CD4-positive, CD25-positive, alpha-beta regulatory T cell (primary cell): ENCODE data around the gene GPR65. TPM values are rescaled to one million over a fixed set of nuclear protein-coding genes. Genes with fewer than 3 reads are reported as not detected.

Experiments
- ATAC-seq, 2 donors: fragments of 150-1000 bp; cut with Tn5 transposase; one replicate each; pipeline ENCODE4 v1.10.0; 2021; ENCODE audit warnings: low read depth in 2 of 2, moderate number of reproducible peaks in 2 of 2, moderate library complexity in 1 of 2
- DNase-seq, 3 donors: peaks; one replicate each; pipeline versions ENCODE4 v3.0.0 to v3.0.0-alpha.2; 2012 to 2022; ENCODE audit warnings: mixed read lengths in 1 of 3
- H3K27ac ChIP-seq: one replicate; pipeline ENCODE4 v1.7.0; 2013; ENCODE audit warnings: mild to moderate bottlenecking, low read length; ENCODE audit not compliant: insufficient read depth, poor library complexity, severe bottlenecking
- H3K27me3 ChIP-seq: one replicate; pipeline ENCODE4 v1.7.0; 2013; ENCODE audit warnings: low read length; ENCODE audit not compliant: control insufficient read depth, insufficient read depth
- H3K36me3 ChIP-seq: one replicate; pipeline ENCODE4 v1.7.0; 2013; ENCODE audit warnings: mild to moderate bottlenecking, low read length, moderate library complexity; ENCODE audit not compliant: control insufficient read depth, insufficient read depth
- H3K4me1 ChIP-seq: 2 replicates; pipeline ENCODE4 v1.7.0; 2013; ENCODE audit warnings: mild to moderate bottlenecking, low read length; ENCODE audit not compliant: insufficient read depth, control insufficient read depth, poor library complexity, severe bottlenecking
- H3K4me3 ChIP-seq: one replicate; pipeline ENCODE4 v1.7.0; 2013; ENCODE audit warnings: low read depth, mild to moderate bottlenecking, low read length, moderate library complexity
- H3K9me3 ChIP-seq, 2 experiments: 1 replicate in 1 of 2; 2 replicates in 1 of 2; pipeline ENCODE4 v1.7.0; 2013; ENCODE audit warnings: low read length in 2 of 2, mild to moderate bottlenecking in 1 of 2, moderate library complexity in 1 of 2; ENCODE audit not compliant: control insufficient read depth in 2 of 2
- H3K27ac Mint-ChIP-seq, 3 donors: one replicate each; pipeline ENCODE4 v1.8.0; 2020 to 2022; ENCODE audit warnings: mild to moderate bottlenecking in 3 of 3, mixed read lengths in 3 of 3, moderate library complexity in 2 of 3
- H3K27me3 Mint-ChIP-seq: one replicate; pipeline ENCODE4 v1.8.0; 2022; ENCODE audit warnings: mild to moderate bottlenecking, mixed read lengths
- H3K36me3 Mint-ChIP-seq: one replicate; pipeline ENCODE4 v1.8.0; 2020; ENCODE audit warnings: mixed read lengths
- H3K4me1 Mint-ChIP-seq, 4 donors: one replicate each; pipeline ENCODE4 v1.8.0; 2020 to 2022; ENCODE audit warnings: mixed read lengths in 4 of 4, mild to moderate bottlenecking in 1 of 4
- H3K4me3 Mint-ChIP-seq, 4 donors: one replicate each; pipeline ENCODE4 v1.8.0; 2020 to 2022; ENCODE audit warnings: mild to moderate bottlenecking in 4 of 4, mixed read lengths in 4 of 4, moderate library complexity in 3 of 4
- H3K9me3 Mint-ChIP-seq, 7 donors: one replicate each; pipeline ENCODE4 v1.8.0; 2020 to 2022; ENCODE audit warnings: mixed read lengths in 7 of 7, mild to moderate bottlenecking in 3 of 7, moderate library complexity in 2 of 7
- polyA plus RNA-seq, 4 donors: library from polyadenylated mRNA; unstranded; fragments of 300-500 nt; fragmentation: Illumina TruSeq; gene quantifications; one replicate each; pipeline ENCODE4 v1.2.3, GENCODE V29; 2021
- total RNA-seq: library from RNA; stranded (reverse); gene quantifications from one replicate; pipeline ENCODE4 v1.2.3, GENCODE V29; 2022

GPR65 gene
- total and polyA plus RNA-seq, 5 donors from 2014 or later, result 12.3 to 15.5 (median 12.9) TPM

DNA sequence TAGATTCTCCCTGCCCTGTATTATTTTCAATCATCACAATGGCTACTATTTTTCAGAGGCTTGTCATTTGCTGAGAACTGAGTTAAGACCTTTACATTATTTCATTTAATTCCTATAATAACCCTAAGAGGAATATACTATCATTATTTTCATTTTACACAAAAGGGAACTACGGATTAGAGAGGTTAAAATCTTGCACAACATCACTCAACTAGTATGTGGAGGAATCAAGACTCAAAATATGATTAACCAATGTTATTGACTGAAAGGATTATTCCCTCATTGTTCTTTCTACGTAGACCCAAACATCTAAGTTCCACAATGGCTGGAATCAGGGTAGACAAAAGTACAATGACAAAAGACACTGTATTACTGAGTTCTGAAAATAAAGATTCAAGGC, 45.0 kb downstream of the GPR65 start:
- H3K27ac Mint-ChIP-seq, result no peak overlapping the region
- no peaks in the 10 kb centered on the region for H3K36me3 ChIP-seq

GRCh38 chr14:88060576-88060975, 55.6 kb downstream of the GPR65 start:
- Histone ChIP-seq H3K4me3 (no peak overlapping the region), H3K9me3 (no peaks in the 10 kb centered on the region), H3K27me3 (peaks cover 3% of the 10 kb centered on the region), H3K36me3 (no peaks in the 10 kb centered on the region), H3K27ac (no peak overlapping the region), H3K4me1 (no peaks in the 10 kb centered on the region)
- Mint-ChIP-seq H3K4me1 (peaks cover 0 to 11% (median 0%) of the 10 kb centered on the region in 4 donors), H3K36me3 (no peaks in the 10 kb centered on the region), H3K4me3 (no peak overlapping the region), H3K9me3 (no peaks in the 10 kb centered on the region), H3K27ac (no peak overlapping the region), H3K27me3 (peaks cover 41% of the 10 kb centered on the region)
- ATAC-seq (no peak), DNase-seq (no peak)

More for the DNA sequence above, 45.0 kb downstream of the GPR65 start:
- Histone ChIP-seq H3K9me3 (no peaks in the 10 kb centered on the region), H3K4me1 (peaks cover 8% of the 10 kb centered on the region), H3K27me3 (no peaks in the 10 kb centered on the region), H3K4me3 (no peak overlapping the region), H3K27ac (no peak overlapping the region)
- Mint-ChIP-seq H3K27me3 (peaks cover 11% of the 10 kb centered on the region), H3K9me3 (peaks cover 0 to 9% (median 2%) of the 10 kb centered on the region in 7 donors), H3K4me3 (no peak overlapping the region), H3K4me1 (peaks cover 2 to 20% (median 10%) of the 10 kb centered on the region in 4 donors), H3K36me3 (peaks cover 7% of the 10 kb centered on the region)
- ATAC-seq (no peak), DNase-seq (no peak)

DNA sequence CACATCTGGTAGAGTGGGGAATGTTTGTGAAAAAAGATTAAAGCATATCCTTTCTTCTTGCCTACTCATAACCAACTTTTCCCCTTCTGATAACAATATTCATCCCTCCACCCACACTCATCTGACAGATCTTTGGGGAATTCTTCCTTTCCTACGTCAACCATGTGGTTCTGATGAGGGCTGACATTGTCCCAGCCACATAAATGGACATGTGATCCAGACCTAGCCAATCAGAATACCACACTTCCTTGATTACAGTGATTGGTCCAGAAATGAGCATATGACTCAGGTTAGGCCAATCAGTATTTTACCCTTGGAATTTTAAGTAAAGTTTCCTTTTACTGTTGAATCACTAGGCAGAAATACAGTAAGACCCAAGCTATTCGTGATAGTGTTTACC, 58.9 kb downstream of the GPR65 start:
- Mint-ChIP-seq H3K36me3 (no peaks in the 10 kb centered on the region), H3K4me1 (peaks cover 0 to 11% (median 0%) of the 10 kb centered on the region in 4 donors), H3K27me3 (peaks cover 62% of the 10 kb centered on the region), H3K27ac (no peak overlapping the region), H3K9me3 (no peaks in the 10 kb centered on the region), H3K4me3 (no peak overlapping the region)
- peaks cover 3% of the 10 kb centered on the region for H3K27me3 ChIP-seq
- no peaks in the 10 kb centered on the region for H3K4me1 ChIP-seq
- H3K36me3 ChIP-seq, result no peaks in the 10 kb centered on the region
- ATAC-seq (no peak), DNase-seq (no peak)
- H3K9me3 ChIP-seq, result peaks cover 0 to 2% of the 10 kb centered on the region in 2 experiments
- H3K27ac ChIP-seq, result no peak overlapping the region
- H3K4me3 ChIP-seq, result no peak overlapping the region

Other genes with a start within 250 kb of the GPR65 start
- gene GALC, start 12.0 kb upstream of the GPR65 start, total RNA-seq, result 17.5 TPM
- gene GALC, start 12.0 kb upstream of the GPR65 start, polyA plus RNA-seq, result 10 to 100 TPM; 10.6 to 14.0 (median 12.6) TPM